HG03159 (cell line): ENCODE measurements around the gene ZNF217.
"Not testable (repeated sequence)": the region's sequence is repeated elsewhere in the genome, so short reads cannot be mapped to it uniquely, and the experiment has no call there.

Source experiments
- ATAC-seq: cut with Tn5 transposase; IDR thresholded peaks from one replicate; pipeline ENCODE4 v1.9.1; 2021; ENCODE audit warnings: mild to moderate bottlenecking, moderate library complexity; ENCODE audit not compliant: unreplicated experiment

Gene ZNF217

GRCh38 chr20:53593466-53594007, at the start of gene ZNF217:
TSS of gene ZNF217 (minus strand) at chr20:53593839. CDS start at chr20:53582826, 11,013 bp downstream.
- peak; percentile 18 for ATAC-seq

- ATAC-seq: peak; percentile 94
These were observed 49.6 kb upstream of the ZNF217 start for GRCh38 chr20:53643031-53643832.

- peak; percentile 53 for ATAC-seq
These were observed 48.8 kb upstream of the ZNF217 start for GRCh38 chr20:53642196-53643030.

- no peak for ATAC-seq
These were observed 46.2 kb upstream of the ZNF217 start for GRCh38 chr20:53639647-53640440.

GRCh38 chr20:53639128-53639527, 45.5 kb upstream of the ZNF217 start:
- ATAC-seq: no peak

GRCh38 chr20:53637310-53637709, 43.7 kb upstream of the ZNF217 start:
- ATAC-seq: not testable (repeated sequence)

- ATAC-seq: no peak
These were observed 43.0 kb upstream of the ZNF217 start for GRCh38 chr20:53636540-53637097.

- ATAC-seq: no peak
These were observed 41.6 kb upstream of the ZNF217 start for GRCh38 chr20:53635221-53635620.

GRCh38 chr20:53631909-53632662, 38.4 kb upstream of the ZNF217 start:
- no peak for ATAC-seq

- no peak for ATAC-seq
These were observed 35.8 kb upstream of the ZNF217 start for GRCh38 chr20:53629436-53629835.

GRCh38 chr20:53628758-53629157, 35.1 kb upstream of the ZNF217 start:
- not testable (repeated sequence) for ATAC-seq

GRCh38 chr20:53628076-53628475, 34.4 kb upstream of the ZNF217 start:
- no peak for ATAC-seq

GRCh38 chr20:53627001-53627400, 33.4 kb upstream of the ZNF217 start:
- ATAC-seq: not testable (repeated sequence)

- no peak for ATAC-seq
These were observed 32.9 kb upstream of the ZNF217 start for GRCh38 chr20:53626584-53626983.

GRCh38 chr20:53625311-53626129, 31.9 kb upstream of the ZNF217 start:
- no peak for ATAC-seq

- ATAC-seq: not testable (repeated sequence)
These were observed 31.2 kb upstream of the ZNF217 start for GRCh38 chr20:53624927-53625250.

GRCh38 chr20:53623454-53624211, 30.0 kb upstream of the ZNF217 start:
- ATAC-seq: no peak

GRCh38 chr20:53623134-53623453, 29.5 kb upstream of the ZNF217 start:
- ATAC-seq: no peak
